DMS114 treated with DMSO at 0.1 percent for 48 hours (cell line): ENCODE measurements around the gene RFX2.

Experiments
- DNase-seq: peaks from one replicate; lab custom pipeline; 2025; ENCODE audit not compliant: unreplicated experiment; lab: John Stamatoyannopoulos, UW

Gene RFX2

GRCh38 chr19:5959260-5960004, 150.9 kb downstream of the RFX2 start:
- DNase-seq = no peak

- no peak for DNase-seq
Measured at GRCh38 chr19:5958851-5959122, 151.5 kb downstream of the RFX2 start.

GRCh38 chr19:5958074-5958850, 152.0 kb downstream of the RFX2 start:
- no peak for DNase-seq

GRCh38 chr19:5957170-5957569, 153.1 kb downstream of the RFX2 start:
- no peak for DNase-seq

GRCh38 chr19:5956728-5957127, 153.6 kb downstream of the RFX2 start:
- DNase-seq = no peak

GRCh38 chr19:5956323-5956722, 154.0 kb downstream of the RFX2 start:
- no peak for DNase-seq

GRCh38 chr19:5955636-5955935, 154.7 kb downstream of the RFX2 start:
- no peak for DNase-seq

GRCh38 chr19:5954293-5954692, 156.0 kb downstream of the RFX2 start:
- no peak for DNase-seq

- DNase-seq = no peak
Measured at GRCh38 chr19:5953680-5954213, 156.6 kb downstream of the RFX2 start.

GRCh38 chr19:5953030-5953589, 157.2 kb downstream of the RFX2 start:
- DNase-seq = no peak

GRCh38 chr19:5952193-5953029, 157.9 kb downstream of the RFX2 start:
- no peak for DNase-seq

- no peak for DNase-seq
Measured at GRCh38 chr19:5951338-5951861, 158.9 kb downstream of the RFX2 start.

- no peak for DNase-seq
Measured at GRCh38 chr19:5950741-5951140, 159.6 kb downstream of the RFX2 start.

- DNase-seq = no peak
Measured at GRCh38 chr19:5949792-5950305, 160.5 kb downstream of the RFX2 start.

GRCh38 chr19:5948752-5949564, 161.3 kb downstream of the RFX2 start:
- DNase-seq = no peak

- DNase-seq = no peak
Measured at GRCh38 chr19:5947435-5947834, 162.9 kb downstream of the RFX2 start.

- no peak for DNase-seq
Measured at GRCh38 chr19:5943623-5944022, 166.7 kb downstream of the RFX2 start.
